Stimulated activated naive CD8-positive, alpha-beta T cell treated with anti-CD3 and anti-CD28 coated beads, Interleukin-15, Interleukin-2, amounts not matched to agents 100 ng/mL and 50 ng/mL, for 24 hours (primary cell): ENCODE measurements around the gene TMEM19.

Experiments used
- H3K27ac Mint-ChIP-seq: one replicate; pipeline ENCODE4 v1.8.0; 2021; ENCODE audit warnings: mild to moderate bottlenecking, mixed read lengths
- H3K27me3 Mint-ChIP-seq: one replicate; pipeline ENCODE4 v1.8.0; 2021; ENCODE audit warnings: mixed read lengths
- H3K36me3 Mint-ChIP-seq: one replicate; pipeline ENCODE4 v1.8.0; 2021; ENCODE audit warnings: low read depth, mixed read lengths
- H3K4me1 Mint-ChIP-seq: one replicate; pipeline ENCODE4 v1.8.0; 2021; ENCODE audit warnings: low read depth, mixed read lengths
- H3K4me3 Mint-ChIP-seq: one replicate; pipeline ENCODE4 v1.8.0; 2021; ENCODE audit warnings: mild to moderate bottlenecking, mixed read lengths
- H3K9me3 Mint-ChIP-seq: one replicate; pipeline ENCODE4 v1.8.0; 2021; ENCODE audit warnings: mixed read lengths

TMEM19 gene

GRCh38 chr12:71656740-71657139 is 29.1 kb upstream of the TMEM19 start:
- Mint-ChIP-seq H3K4me3 (no peak overlapping the region), H3K27ac (no peak overlapping the region), H3K27me3 (no peaks in the 10 kb centered on the region), H3K9me3 (no peaks in the 10 kb centered on the region), H3K4me1 (peaks cover 51% of the 10 kb centered on the region), H3K36me3 (peaks cover 58% of the 10 kb centered on the region)

DNA sequence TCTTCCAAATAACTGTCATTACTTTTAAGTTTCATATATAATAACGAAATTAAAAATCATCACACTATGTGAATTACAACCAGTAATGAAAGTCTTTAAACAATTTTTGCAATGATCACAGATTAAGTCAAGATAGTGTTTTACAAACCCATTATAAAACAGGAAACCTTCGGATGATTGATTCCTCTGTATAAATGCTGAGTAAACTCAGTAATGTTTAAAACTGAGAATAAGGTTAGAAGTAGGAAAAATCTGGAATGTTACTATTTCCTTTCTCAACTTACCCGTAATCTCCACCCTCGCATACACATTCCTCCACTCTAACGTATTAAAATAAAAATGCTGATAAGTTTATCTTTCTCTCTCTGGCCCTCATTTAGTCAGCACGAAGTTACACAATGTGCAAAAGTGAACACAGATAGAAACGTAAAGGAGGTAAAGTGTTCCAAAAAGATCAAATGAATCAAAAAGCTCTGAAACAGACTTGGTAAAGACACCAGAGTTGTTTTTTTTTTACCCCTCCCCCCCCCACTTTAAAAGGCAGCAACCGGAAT is 23.8 kb upstream of the TMEM19 start:
- H3K27me3 Mint-ChIP-seq = no peaks in the 10 kb centered on the region
- H3K4me3 Mint-ChIP-seq = peak overlapping the region; percentile 97
- H3K9me3 Mint-ChIP-seq = no peaks in the 10 kb centered on the region
- H3K4me1 Mint-ChIP-seq = peaks cover 48% of the 10 kb centered on the region
- peak overlapping the region; percentile 99 for H3K27ac Mint-ChIP-seq
- H3K36me3 Mint-ChIP-seq = peaks cover 50% of the 10 kb centered on the region

GRCh38 chr12:71662849-71663560 is 22.9 kb upstream of the TMEM19 start:
- peaks cover 48% of the 10 kb centered on the region for H3K4me1 Mint-ChIP-seq
- H3K27ac Mint-ChIP-seq = peak overlapping the region; percentile 99

GRCh38 chr12:71663561-71664410 is 22.1 kb upstream of the TMEM19 start, which contains the start of the genes THAP2 and ZFC3H1:
Gene THAP2 (plus strand): TSS chr12:71664301. CDS start chr12:71664510, 209 bp downstream.
Gene ZFC3H1 (minus strand): TSS chr12:71663848. CDS start chr12:71663610, 238 bp downstream.
- Mint-ChIP-seq H3K36me3 (peaks cover 40% of the 10 kb centered on the region), H3K4me3 (peak within 1 kb of the TSS; percentile 97), H3K27ac (peak within 1 kb of the TSS; percentile 99), H3K9me3 (no peaks in the 10 kb centered on the region), H3K27me3 (no peaks in the 10 kb centered on the region), H3K4me1 (peaks cover 44% of the 10 kb centered on the region)

More at GRCh38 chr12:71662849-71663560, 22.9 kb upstream of the TMEM19 start:
- Mint-ChIP-seq H3K27me3 (no peaks in the 10 kb centered on the region), H3K36me3 (peaks cover 46% of the 10 kb centered on the region), H3K9me3 (no peaks in the 10 kb centered on the region), H3K4me3 (peak overlapping the region; percentile 97)

- peaks cover 37% of the 10 kb centered on the region for H3K4me1 Mint-ChIP-seq
- H3K4me3 Mint-ChIP-seq = peak overlapping the region; percentile 97
- no peaks in the 10 kb centered on the region for H3K9me3 Mint-ChIP-seq
- peaks cover 32% of the 10 kb centered on the region for H3K36me3 Mint-ChIP-seq
- H3K27ac Mint-ChIP-seq = peak overlapping the region; percentile 99
- H3K27me3 Mint-ChIP-seq = no peaks in the 10 kb centered on the region
Measured at GRCh38 chr12:71664411-71665089, 21.3 kb upstream of the TMEM19 start.

- Mint-ChIP-seq H3K27me3 (no peaks in the 10 kb centered on the region), H3K4me1 (peaks cover 34% of the 10 kb centered on the region), H3K4me3 (peak overlapping the region; percentile 97), H3K36me3 (peaks cover 29% of the 10 kb centered on the region), H3K9me3 (no peaks in the 10 kb centered on the region), H3K27ac (peak overlapping the region; percentile 99)
Measured at GRCh38 chr12:71665090-71665463, 20.8 kb upstream of the TMEM19 start.

DNA sequence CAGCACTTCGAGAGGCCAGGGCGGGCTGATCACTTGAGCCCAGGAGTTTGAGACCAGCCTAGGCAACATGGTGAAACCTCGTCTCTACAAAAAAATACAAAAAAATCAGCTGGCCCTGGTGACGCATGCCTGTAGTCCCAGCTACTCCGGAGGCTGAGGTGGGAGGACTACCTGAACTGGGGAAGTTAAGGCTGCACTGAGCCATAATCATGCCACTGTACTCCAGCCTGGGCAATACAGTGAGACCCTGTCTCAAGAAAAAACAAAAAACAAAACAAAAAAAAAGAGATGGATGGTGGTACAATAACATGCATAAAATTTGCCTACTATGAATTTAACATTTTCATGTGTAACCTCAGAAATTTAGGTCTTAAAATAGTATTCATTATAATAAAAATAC is 19.6 kb upstream of the TMEM19 start:
- H3K4me3 Mint-ChIP-seq = peak overlapping the region; percentile 97
- no peaks in the 10 kb centered on the region for H3K9me3 Mint-ChIP-seq
- peak overlapping the region; percentile 99 for H3K27ac Mint-ChIP-seq

GRCh38 chr12:71671311-71671710 is 14.6 kb upstream of the TMEM19 start:
- no peak overlapping the region for H3K4me3 Mint-ChIP-seq
- peaks cover 15% of the 10 kb centered on the region for H3K4me1 Mint-ChIP-seq
- H3K36me3 Mint-ChIP-seq = peaks cover 8% of the 10 kb centered on the region
- H3K27ac Mint-ChIP-seq = no peak overlapping the region
- no peaks in the 10 kb centered on the region for H3K27me3 Mint-ChIP-seq
- H3K9me3 Mint-ChIP-seq = no peaks in the 10 kb centered on the region

More for the DNA sequence above, 19.6 kb upstream of the TMEM19 start:
- peaks cover 24% of the 10 kb centered on the region for H3K36me3 Mint-ChIP-seq
- H3K4me1 Mint-ChIP-seq = peaks cover 29% of the 10 kb centered on the region
- no peaks in the 10 kb centered on the region for H3K27me3 Mint-ChIP-seq

DNA sequence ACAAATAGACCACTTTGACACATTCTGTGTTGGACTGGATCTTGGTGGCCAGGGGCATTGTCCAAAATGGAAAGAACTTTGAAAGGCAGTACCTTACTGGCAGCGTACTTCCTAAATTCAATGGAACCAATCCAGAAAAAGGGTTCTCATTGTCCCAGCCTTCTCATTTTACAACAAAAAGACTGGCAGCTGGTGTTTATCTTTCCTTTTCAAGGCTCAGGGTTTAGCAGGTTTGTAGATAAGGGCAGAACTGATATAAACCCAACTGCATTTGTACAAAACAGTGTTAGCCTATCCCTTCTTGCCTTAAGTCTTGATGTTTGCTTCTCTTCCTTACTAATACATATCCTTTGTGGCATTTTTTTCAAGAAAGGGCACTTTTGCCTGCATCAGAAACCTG is 14.1 kb upstream of the TMEM19 start:
- H3K36me3 Mint-ChIP-seq = peaks cover 11% of the 10 kb centered on the region
- H3K27me3 Mint-ChIP-seq = no peaks in the 10 kb centered on the region
- H3K27ac Mint-ChIP-seq = no peak overlapping the region
- peaks cover 14% of the 10 kb centered on the region for H3K4me1 Mint-ChIP-seq
- no peak overlapping the region for H3K4me3 Mint-ChIP-seq
- no peaks in the 10 kb centered on the region for H3K9me3 Mint-ChIP-seq

DNA sequence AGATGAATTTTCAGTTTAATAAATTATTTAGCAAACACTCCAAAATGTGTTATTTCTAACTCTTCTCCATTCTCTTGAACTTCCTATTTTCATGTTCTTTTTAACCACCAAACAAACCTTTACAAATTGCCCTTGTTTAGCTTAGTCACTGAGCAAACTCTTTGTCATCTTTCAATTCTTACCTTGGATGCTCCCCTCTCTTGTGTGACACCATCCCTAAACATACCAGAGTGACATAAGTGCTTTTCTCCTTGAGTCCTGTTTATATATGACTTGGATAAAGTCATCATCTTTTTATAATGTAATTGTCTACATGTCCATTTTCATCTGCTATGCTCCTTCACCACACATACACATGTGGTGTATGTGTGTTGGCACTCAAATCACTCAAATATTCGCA is 3.4 kb upstream of the TMEM19 start:
- H3K4me1 Mint-ChIP-seq = peaks cover 28% of the 10 kb centered on the region
- H3K27ac Mint-ChIP-seq = no peak overlapping the region
- H3K36me3 Mint-ChIP-seq = no peaks in the 10 kb centered on the region
- H3K4me3 Mint-ChIP-seq = no peak overlapping the region
- no peaks in the 10 kb centered on the region for H3K27me3 Mint-ChIP-seq
- no peaks in the 10 kb centered on the region for H3K9me3 Mint-ChIP-seq

DNA sequence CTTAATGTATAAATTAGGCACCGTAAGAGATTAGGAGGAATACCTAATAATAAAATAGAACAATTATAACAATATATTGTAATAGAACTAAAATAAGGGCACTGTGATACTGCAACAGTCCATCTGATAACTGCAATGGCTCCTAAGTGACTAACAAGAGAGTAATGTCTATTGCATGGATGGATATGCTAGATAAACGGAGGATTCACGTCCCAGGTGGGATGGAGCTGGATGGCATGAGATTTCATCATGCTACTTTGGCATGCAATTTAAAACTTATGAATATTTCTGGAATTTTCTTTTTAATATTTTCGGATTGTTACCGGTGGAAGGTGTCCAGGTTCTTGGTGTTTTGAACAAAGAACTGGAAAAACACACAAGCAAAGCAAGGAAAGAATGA is 2.2 kb upstream of the TMEM19 start:
- Mint-ChIP-seq H3K4me1 (peaks cover 40% of the 10 kb centered on the region), H3K9me3 (no peaks in the 10 kb centered on the region), H3K36me3 (no peaks in the 10 kb centered on the region), H3K27me3 (no peaks in the 10 kb centered on the region), H3K27ac (no peak overlapping the region), H3K4me3 (no peak overlapping the region)

DNA sequence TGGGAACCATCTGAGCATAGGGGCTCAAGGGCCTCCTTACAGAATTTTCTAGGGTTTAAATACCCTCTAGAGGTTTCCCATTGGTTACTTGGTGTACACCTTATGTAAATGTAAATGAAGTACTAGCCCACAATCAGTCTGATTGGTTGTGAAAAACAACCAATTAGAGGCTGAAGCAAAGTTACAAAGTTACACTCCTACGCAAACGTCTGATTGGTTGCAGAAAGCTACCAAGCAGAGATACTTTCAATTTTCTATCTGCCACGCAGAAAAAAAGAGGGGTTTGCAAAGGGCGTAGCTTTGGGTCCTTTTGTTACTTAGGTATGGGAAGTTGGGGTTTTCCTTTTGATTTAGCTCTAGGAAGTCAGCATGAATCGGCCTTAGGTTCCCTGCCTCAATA is 1.8 kb upstream of the TMEM19 start:
- Mint-ChIP-seq H3K4me3 (peak overlapping the region; percentile 55), H3K9me3 (no peaks in the 10 kb centered on the region), H3K36me3 (no peaks in the 10 kb centered on the region), H3K27ac (no peak overlapping the region), H3K27me3 (no peaks in the 10 kb centered on the region), H3K4me1 (peaks cover 44% of the 10 kb centered on the region)

DNA sequence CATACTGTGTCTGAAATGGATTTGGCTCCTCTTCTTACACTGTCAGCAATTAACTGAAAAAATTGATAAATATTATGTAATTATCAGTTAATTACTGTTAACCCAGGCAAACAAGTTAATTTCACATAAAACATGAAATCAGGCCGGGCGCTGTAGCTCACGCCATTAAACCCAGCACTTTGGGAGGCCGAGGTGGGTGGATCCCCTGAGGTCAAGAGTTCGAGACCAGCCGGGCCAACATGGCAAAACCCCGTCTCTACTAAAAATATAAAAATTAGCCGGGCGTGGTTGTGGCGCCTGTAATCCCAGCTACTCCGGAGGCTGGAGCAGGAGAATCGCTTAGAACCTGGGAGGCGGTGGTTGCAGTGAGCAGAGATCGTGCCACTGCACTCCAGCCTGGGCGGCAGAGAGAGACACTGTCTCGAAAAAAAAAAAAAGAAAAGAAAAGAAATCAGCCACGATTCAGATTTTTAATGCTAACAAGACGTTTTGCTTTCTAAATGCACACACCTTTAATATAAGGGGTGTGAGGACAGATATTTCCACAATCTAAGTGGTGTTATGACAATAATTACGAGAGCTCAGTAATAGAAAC is 473 bp upstream of the TMEM19 start:
- no peaks in the 10 kb centered on the region for H3K36me3 Mint-ChIP-seq
- H3K27me3 Mint-ChIP-seq = no peaks in the 10 kb centered on the region
- peak overlapping the region; percentile 91 for H3K4me3 Mint-ChIP-seq
- peak overlapping the region; percentile 85 for H3K27ac Mint-ChIP-seq
- H3K4me1 Mint-ChIP-seq = peaks cover 53% of the 10 kb centered on the region
- no peaks in the 10 kb centered on the region for H3K9me3 Mint-ChIP-seq

DNA sequence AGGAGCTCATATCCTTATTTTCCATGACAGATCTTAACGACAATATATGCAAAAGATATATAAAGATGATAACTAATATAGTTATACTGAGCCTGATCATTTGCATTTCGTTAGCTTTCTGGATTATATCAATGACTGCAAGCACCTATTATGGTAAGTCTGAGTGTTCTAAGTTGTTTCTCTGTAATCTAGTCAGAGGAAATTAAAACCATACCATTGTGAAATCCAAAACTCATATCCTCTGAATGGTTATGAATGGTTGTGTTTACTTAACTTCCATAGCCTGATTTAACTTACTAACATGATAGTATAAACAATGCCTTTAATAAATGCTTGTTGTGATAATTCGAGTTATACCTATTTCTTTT is 760 bp downstream of the TMEM19 start:
- Mint-ChIP-seq H3K27me3 (no peaks in the 10 kb centered on the region), H3K36me3 (peaks cover 1% of the 10 kb centered on the region), H3K27ac (peak overlapping the region; percentile 93), H3K4me3 (peak overlapping the region; percentile 91), H3K4me1 (peaks cover 54% of the 10 kb centered on the region), H3K9me3 (no peaks in the 10 kb centered on the region)
